GM12892 (cell line): Measurements from ENCODE around the gene XKR7.

Source experiments
- POLR2A ChIP-seq: IDR thresholded peaks from 2 replicates; pipeline ENCODE4 v1.6.1; 2011; ENCODE audit warnings: low read depth, low read length, control low read depth
- POLR2AphosphoS5 ChIP-seq: IDR thresholded peaks from 2 replicates; pipeline ENCODE4 v1.6.1; 2011; ENCODE audit warnings: low read depth, low read length, control low read depth
- TAF1 ChIP-seq: IDR thresholded peaks from 2 replicates; pipeline ENCODE4 v1.6.1; 2011; ENCODE audit warnings: low read depth, mild to moderate bottlenecking, control low read depth, low read length, borderline replicate concordance

DNA sequence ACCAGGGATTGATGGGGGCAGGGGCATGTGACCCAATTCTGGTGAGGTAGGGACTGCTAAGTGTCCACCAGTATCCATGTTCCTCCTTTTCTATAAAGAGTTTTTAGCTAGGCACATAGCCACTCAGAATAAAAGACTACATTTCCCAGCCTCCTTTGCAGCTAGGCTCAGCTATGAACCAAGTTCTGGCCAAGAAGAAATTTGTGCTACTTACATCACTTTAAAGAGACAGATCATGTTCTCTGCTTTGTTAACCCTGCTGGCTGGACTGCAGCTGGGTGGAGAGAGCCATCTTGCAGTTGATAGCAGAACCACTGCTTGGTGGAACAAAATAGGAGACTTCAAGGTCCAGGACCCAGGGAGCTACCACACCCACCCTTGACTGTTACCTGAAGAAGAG is 37.0 kb downstream of the XKR7 start:
- TF ChIP-seq POLR2A (no peak), POLR2AphosphoS5 (no peak), TAF1 (no peak)
